Activated CD4-positive, alpha-beta T cell treated with anti-CD3 and anti-CD28 coated beads, Interleukin-2, Interleukin-6, amounts not matched to agents 100 ng/mL and 50 ng/mL, durations not matched to agents 16 hours and 8 hours (primary cell): ENCODE data around the gene TMPRSS6.
A peak's percentile ranks its signal among the peaks of the same experiment; 100 is the strongest.

Source experiments
- DNase-seq: peaks from one replicate; pipeline ENCODE4 v3.0.0-alpha.2; 2020

The TMPRSS6 gene

DNA sequence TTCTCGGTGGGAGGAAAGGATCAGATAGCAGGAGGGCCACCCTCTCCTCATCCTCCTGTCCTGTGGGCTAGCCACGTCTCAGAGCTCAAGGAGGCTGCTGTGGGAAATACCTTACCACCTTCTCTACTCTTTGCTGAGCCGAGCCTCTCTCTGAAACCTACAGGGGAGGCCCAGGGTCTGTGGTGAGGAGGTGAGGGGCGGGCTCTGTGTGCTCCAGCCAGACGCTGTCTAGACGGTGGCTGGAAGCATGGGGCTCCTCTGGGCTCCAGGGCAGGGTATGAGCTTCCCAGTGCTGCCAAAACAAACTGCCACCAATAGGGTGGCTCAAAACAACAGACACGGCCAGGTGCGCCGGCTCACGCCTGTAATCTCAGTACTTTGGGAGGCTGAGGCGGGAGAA is 5.5 kb upstream of the TMPRSS6 start:
- no peak for DNase-seq

DNA sequence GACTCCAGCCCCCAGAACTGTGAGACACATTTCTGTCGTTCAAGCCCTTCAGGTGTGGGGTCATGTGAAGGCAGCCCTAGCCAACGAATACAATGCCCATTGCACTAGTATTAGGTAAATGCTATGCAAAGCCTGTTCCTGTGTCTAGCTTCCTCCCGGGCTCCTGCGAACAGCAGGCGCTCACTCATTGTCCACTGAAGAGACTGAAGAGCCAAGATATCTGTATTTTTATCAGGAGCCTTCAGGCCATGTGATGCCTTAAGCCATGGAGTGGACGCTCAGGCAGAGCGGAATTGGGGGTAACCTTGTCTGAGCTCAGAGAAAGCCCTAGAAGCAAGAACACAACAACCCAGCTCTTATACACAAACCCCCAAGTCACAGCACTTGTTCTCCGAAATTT is 4.2 kb upstream of the TMPRSS6 start:
- no peak for DNase-seq

DNA sequence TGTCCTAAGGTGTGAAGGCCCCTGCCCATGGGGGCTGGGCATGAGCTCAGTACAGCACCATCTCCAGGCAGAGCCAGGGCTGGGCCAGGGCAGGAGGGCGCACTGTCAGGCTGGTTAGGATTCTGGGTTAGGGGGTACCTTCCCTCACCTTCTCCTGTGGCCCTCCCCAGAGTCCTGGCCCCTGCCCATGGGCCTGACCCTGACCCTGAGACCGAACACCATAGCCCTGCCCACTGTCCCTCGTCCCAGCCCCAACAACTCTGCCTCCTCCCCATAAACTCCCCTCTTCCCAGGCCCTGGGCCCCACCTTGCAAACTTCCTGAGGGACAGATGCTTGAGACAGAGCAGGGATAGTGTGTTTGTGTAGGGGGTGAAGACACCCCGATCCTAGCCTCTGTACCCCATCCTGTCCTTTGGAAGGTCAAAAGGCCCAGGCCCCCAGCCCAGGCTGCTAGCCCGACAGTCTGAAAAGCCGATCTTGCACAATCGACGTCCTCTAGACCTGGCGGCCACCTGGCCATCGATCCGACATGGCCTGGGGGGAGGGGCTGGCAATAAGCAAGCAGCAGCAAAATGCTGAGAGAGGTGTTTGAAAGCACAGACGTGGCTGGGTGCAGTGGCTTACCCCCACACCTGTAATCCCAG is 2.7 kb upstream of the TMPRSS6 start:
- no peak for DNase-seq

DNA sequence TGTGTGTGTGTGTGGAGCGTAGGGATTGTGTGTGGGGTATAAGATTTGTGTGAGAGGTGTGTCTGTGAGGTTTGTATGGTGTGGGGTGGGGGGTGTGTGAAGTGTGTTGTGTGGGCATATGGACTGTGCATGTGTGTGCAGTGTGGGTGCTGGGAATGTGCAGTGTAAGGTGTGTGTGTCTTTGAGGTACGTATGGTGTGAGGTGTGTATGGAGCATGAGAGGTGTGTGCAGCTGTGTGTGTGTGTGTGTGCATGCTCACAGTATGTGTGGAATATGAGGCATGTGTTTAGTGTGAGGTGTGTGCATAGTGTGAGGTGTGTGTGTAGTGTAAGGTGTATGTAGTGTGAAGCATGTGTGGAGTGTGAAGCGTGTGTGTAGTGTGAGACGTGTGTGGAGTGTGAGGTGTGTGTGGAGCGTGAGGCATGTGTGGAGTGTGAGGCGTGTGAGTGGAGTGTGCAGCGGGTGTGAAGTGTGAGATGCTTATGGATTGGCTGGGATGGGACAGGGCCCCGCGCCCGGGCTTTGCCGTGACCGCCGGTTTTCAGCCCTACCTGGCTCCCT is 1.7 kb upstream of the TMPRSS6 start:
- no peak for DNase-seq

DNA sequence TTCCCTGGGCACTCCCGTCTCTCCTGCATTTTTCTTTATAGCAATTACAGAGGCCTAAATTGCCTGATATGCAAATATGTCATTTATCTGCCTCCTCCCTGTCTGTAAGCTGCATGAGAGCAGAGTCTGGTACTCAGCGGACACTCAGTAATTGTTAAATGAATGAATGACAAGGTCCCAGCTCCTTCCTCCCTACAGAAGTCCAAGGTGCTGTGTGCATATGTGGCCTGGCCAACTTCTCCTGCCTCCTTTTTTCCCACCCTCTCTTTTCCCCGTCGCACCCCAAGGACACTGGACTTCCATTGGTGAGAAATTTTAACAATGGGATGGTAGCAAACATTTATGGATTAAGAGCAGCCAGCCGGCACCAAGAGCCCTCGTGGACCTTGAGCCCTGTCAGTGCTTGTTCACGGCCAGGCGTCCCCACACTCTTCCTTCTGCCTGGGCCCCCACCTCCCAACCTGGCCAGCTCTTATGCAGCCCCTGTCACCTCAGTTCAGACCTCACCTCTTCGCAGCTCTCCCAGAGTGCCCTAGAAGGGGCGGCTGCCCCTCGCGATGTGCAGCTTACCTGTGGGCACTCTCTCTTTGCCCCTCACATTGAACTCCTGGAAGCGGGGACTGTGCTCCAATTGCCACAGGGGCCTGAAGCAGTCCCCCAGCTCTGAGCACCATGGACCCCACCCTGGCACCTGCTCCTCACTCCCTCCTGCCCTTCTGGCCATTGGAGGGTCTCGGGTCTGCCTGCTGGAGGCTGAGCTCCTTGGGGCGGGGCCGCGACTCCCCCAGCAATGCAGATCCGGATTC is 1.5 kb downstream of the TMPRSS6 start:
- no peak for DNase-seq

DNA sequence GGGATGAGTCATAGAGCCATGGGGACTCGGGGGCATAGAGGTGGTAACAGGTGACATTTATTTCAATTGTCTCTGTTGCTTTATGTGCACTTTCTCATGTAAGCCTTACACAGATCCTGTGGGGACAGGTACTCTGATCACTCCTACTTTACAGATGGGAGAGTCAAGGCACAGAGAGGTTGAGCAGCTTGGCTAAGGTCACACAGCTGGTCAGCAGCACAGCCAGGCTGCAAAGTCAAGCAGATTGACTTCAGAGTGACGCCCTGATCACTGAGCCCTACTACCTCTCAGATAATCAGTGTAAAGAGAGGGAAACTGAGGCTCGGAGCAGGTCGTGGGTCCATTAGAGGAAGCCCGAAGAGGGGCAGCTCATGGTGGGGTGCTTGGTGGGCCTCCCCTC is 3.5 kb downstream of the TMPRSS6 start:
- DNase-seq = no peak

DNA sequence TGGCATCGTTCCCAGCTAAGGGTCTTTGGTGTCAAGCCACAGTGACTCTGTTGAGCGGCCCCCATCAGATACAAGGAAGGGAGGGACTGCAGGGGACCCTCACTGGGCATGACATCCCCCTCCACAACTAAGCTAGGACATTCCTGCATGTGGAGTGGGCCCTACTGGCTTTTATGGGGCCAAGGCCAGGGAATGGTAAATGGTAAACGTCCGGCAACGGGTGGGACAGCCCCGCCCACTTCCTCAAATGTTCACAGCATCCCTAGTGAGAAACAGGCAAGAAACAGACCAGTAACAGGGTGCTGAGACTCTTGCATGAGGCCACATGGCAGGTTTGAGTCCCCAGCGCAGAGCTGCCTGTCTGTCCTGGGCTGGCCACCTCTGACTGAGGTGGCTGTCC is 4.4 kb downstream of the TMPRSS6 start:
- no peak for DNase-seq

DNA sequence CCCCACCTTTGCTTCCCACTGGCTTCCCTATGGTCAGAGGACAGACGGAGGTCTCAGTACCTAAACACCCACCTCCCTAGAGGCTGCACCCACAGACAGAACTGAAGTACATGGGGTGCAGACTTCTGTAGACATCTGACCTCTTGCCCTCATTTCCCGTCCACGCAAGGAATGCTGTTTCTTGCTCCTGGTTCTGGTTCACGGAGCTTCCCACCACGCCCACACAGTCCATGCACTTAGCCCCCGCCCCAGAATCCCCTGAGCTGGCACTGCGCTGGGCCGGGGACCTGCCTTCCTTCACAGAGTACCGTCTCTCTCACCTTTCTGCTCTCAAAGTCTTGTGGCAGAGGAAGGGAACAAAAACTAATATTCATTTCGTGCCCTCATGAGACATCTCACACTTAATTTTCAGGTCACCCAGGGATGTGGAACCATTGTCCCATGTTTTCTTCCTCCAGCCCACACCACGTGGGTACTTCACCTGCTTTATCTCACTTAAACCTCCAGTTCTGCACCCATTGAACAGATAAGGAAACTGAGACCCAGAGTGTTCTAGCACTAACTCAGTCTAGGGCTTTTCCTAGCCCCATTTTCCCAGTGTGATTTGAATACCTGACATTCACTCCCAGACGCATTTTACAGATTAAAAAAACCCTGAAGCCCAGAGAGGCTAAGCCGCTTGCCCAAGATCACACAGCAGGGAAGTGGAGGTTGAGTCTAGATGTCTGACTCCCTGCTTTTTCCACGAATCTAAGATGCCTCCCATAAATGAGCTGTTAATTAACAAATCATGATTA is 5.7 kb downstream of the TMPRSS6 start:
- DNase-seq = no peak

DNA sequence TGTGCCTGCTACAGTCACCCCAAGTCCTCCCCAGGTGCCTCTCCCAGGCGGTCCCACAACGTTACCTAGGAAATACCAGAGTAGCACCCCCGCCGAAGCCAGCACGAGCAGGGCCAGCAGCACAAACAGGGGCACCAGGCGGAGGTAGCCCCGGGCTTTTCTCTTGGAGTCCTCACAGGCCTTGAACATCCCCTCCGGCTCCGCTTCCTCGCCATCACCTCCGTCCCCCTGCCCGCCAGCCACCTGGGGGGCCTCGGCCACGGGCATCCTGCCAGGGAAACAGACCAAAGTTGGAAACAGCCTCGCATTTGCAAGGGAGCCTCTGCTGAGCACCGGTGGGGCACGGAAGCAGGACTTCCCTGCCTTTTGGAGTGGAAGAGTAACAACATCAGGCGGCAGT is 6.4 kb downstream of the TMPRSS6 start:
- no peak for DNase-seq

DNA sequence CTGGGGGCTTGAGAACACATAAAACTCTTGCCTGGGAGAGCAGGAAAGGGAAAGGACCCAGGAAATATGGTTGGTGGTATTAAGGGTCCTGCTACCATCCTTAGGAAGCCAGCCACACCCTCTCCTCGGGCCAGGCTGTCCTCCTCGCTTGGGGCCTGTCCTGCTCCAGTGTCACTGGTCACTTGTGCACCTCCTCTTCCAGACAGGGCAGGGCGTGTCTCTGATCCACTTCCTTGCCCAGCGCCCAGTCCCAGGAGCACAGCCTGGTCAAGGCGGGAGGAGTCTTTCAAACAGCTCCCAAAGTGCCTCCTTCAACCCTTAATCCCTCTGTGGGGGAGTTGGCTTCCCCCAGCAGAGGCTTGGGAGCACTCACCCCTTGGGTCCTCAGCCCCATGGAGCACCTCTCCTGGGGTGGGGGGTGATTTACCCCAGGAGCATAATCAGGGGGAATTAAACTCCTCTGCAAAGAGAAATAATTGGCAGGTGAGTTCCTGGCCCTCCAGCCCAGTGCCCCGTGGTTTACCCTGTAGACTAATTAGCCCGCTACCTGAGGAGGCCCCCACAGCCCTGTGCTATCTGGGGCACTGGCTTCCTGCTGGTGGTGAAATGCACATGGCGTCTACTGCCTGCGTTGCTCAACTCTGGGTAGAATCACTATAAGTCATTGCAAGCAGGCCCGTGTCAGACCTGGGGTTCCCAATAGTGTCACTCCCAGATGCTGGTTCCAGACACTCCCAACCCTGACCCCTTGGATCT is 8.0 kb downstream of the TMPRSS6 start:
- DNase-seq = no peak

DNA sequence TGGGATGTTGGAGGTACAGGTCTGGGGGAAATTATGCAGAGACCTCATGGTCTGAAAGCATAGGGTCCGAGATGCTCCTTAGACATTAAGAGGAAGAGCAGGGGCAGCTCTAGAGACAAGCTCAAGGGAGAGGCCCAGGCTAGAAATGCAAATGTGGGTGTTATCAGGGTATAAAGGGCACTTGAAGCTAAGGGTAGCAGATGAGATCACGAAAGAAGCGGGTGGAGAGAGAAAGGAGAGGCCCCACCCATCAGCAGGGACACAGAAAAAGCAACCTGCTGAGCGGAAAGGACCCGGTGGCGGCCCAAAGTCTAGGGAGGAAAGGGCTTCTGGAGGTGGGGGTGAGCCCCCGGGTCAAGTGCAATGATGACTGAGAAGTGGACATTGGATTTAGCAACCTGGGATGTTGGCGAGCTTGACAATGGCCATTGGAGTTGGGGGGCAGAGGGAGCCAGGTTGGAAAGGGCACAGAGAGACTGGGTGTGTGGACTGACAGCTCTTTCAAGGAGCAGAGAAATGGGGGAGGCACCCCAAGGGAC is 8.9 kb downstream of the TMPRSS6 start:
- DNase-seq = no peak

DNA sequence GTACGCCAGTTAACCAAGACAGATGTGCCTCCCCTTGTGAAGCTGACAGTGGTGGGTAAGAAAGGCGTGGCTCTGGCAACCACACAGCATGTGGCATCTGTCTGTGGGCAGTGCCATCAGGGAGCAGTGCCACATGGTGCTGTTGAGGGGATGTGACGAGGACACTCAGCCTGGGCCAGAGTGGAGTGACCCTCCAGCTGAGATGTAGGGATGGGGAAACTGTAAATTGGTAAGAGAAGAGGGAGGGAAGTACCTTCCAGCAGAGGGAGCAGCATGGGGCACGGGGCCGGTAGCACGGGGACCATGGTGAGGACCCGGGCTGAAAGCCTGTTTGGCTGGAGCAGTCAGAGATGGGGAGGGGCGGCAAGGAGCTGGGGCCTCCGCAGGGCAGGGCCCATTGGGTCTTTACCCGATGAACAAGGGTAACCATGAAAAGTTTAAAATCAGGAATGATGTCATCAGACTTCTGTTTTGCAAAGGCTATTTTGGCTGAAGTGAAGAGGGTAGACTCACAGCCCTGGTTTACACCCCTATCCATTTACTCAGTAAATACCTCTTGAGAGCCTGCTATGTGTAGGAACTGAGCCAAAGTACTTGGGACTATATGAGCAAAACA is 10.4 kb downstream of the TMPRSS6 start:
- no peak for DNase-seq

DNA sequence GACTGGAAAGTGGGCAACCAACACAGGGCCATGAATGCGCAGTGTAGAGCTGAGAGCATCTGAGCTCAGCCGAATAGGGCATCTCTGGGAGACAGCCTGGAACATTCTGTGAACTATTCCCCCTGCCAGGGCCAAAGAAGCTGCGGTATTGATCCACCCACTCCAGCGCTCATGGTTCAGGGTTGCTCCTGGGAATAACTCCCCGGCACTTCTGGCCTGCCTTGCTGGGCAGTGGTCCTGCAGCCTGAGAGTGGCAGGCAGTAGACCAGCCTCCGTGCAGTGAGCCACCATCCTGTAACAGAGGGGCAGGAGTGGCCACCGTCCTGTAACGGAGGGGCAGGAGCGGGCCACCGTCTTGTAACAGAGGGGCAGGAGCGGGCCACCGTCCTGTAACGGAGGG is 12.2 kb downstream of the TMPRSS6 start:
- no peak for DNase-seq

DNA sequence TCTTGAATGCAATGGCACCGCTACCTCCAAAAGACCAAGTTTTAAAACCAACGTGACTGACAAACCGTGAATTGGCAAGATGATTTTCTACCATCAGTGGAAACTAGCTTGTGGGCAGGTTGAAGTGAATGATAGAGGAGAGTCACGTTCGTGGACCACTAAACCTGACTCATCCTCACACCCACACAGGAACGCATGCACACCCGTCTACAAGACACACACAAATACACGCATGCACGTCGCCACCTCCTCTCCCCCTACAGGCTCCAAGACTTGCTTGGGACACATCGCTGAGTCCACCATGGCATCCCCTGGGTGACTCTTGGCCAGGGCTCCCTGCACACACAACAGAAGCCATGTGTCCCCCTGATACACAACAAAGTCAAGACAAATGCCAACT is 14.4 kb downstream of the TMPRSS6 start:
- DNase-seq = peak; percentile 46

DNA sequence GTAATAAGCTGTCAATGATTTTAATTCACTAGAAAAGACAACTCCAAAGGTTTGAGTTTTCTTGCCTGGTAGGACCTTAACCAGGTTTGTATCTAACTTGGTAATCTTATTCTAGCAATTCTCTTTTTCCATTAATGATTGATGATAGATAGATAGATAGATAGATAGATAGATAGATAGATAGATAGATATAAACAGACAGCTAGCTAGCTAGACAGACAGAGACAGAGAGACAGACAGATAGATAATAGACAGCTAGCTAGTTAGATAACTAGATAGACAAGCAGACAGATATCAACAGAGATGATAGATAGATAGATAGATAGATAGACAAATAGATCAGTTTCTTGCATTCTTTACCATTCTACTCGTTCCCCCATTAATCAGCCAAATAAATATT is 15.3 kb downstream of the TMPRSS6 start:
- no peak for DNase-seq

DNA sequence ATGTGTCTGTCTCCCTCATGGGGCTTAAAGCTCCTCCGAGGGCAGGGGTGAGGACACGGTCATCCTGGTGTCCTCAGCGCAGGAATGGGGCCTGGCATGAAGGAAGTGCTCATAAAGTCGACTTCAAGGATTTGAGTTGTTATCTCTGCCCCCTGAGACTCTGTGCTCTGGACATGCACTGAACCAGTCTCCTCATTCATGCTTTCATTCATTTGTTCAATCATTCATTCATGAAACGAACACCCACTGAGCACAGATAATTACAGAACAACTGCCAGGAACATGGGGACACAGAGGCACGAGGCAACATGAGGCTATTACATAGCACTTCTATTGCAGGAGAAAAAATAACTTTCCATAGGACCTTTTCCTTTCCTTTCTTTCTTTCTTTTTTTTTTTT is 16.5 kb downstream of the TMPRSS6 start:
- no peak for DNase-seq

DNA sequence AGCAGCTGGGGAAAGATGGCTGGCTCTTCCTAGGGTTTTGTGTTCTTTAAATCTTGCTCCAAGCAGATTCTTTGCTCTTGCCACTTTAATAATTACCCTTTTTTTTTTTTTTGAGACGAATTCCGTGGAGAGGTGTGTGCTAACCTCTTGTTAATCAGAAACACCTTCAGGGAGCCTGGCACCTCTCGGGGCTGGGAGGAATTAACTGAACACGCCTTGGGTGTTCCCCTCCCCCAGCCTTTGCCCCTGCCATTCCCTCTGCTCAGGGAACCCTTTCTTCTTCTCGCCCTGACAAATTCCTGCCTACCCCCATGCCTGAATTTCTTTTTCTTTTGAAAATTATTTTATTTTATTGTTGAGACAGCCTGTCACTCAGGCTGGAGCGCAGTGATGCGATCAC is 17.5 kb downstream of the TMPRSS6 start:
- no peak for DNase-seq

DNA sequence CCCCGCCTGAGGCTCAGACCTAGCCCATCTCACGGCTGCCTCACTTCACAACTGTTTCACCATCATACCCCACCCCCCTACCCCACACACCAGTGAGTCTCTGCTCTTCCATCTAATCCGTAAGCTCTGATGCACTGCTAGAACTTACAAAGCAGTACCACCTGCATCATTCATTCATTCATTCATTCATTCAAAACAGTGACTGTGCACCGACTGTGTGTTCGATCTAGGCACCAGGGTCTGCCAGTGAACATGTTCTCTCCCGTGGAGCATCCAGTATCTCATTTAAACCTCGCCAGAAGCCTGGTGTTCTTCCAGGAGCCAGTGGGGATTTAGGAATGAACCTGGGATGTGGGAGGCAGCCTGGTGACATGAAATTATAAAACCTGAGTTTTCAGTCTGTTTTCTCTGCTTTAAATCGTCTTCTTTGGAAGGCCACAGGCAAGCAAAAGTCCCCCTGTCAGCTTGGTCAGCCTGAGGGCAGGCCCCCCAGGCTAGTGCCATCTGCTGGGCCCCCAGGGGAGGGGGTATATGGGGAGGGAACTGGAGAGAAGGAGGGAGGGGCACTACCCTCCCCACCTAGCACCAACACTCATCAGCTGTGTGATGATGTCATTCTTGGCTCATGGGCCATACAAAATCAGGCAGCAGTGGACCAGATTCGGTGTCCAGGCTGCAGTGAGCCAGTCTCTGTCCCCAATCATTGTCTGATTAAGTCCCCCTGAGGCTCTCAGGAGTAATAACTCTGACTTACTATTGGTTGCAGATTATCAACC is 18.4 kb downstream of the TMPRSS6 start:
- DNase-seq = no peak

DNA sequence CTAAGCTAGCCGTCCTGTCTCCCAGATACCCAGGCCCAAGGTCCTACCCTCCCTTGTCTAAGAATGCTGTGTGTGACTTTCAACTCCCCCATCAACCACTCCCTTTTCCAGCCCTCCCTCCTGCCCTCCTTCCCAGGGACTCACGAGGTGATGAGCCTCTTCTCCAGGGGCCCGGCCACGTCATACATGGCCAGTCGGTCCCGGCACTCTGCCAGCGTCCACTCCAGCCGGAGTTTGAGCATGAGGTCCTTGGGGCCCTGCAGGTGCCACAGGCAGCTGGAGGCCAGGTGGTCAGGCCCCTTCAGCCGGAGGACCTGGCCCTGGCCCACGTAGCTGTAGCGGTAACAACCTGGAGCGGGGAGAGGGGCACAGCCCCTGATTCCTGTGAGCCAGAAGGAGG is 20.1 kb downstream of the TMPRSS6 start:
- no peak for DNase-seq

DNA sequence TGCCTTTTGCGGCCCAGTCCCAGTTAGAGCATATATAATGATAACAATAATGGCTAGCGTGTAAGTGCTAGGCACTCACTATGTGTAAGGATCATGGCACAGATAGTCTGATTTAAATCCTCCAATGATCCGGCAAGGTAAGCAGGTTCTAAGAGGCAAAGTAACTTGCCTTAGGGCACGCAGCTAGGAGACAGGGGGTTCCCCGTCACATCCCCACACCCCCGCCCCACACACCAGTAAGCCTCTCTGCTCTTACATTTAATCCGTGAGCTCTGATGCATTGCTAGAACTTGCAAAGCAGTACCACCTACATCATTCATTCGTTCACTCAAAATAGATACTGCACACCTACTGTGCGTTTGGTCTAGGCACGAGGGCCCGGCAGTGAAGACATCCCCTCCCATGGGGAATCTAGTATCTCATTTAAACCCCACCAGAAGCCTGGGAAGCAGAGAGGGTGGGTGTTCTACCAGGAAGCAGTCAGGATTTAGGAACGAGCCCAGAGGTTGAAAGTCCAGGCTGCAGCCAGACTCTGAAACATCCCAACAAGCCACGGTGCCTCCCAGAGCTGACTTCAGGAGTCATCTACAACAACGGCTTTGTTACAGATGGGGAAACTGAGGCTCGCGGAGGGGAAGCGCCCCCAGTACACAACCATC is 20.6 kb downstream of the TMPRSS6 start:
- DNase-seq = no peak

DNA sequence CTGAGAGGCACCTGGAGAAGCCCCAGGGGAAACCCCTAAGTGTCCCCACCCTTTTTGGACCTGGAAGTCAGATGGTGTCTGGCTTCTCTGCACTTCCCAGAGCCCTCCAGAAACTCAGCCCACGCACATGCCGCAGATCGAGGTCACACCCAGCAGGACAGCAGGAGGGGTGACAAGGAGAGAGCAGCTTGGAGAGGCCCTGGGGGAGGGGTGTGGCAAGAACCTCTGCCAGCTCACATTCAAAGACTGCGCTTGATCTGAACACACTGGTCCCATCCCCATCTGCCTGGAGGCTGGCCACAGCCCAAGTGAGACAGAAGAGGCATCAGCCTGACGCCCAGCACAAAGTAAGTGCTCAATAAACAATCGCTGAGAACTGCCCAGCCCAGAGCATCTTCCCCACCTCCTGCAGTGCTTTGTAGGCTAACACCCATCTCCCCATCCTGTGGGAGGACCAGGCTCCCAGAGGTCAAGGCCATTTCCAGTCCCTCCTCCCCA is 21.4 kb downstream of the TMPRSS6 start:
- DNase-seq = peak; percentile 47
